GM23338 (cell line): Measurements from ENCODE around the gene PIGA. TPM values are rescaled to one million over a fixed set of nuclear protein-coding genes. Genes with fewer than 3 reads are reported as not detected.
"Not testable (repeated sequence)": the region's sequence is repeated elsewhere in the genome, so short reads cannot be mapped to it uniquely, and the experiment has no call there.

Experiments
- ATAC-seq: fragments of 200-7000 bp; cut with Tn5 transposase; 3 replicates; pipeline ENCODE4 v1.9.1; 2020
- DNase-seq: peaks from one replicate; pipeline ENCODE4 v3.0.0-alpha.2; 2015; ENCODE audit warnings: low spot score
- H2AFZ ChIP-seq: fragments of 200-600 bp; sonication (generic); 2 replicates; pipeline ENCODE4 v1.8.0; 2016; ENCODE audit warnings: antibody characterized with exemption, mild to moderate bottlenecking, moderate library complexity
- H3F3A ChIP-seq: fragments of 200-600 bp; sonication (generic); replicated peaks from 2 replicates; pipeline ENCODE4 v1.8.0; 2017; ENCODE audit warnings: antibody characterized with exemption, mixed run types, low read depth
- H3K27ac ChIP-seq: fragments of 200-600 bp; sonication (generic); 2 replicates; pipeline ENCODE4 v1.6.1; 2016; ENCODE audit warnings: low read depth
- H3K27me3 ChIP-seq: fragments of 200-600 bp; sonication (generic); 2 replicates; pipeline ENCODE4 v1.8.0; 2016; ENCODE audit warnings: mild to moderate bottlenecking, mixed run types, moderate library complexity; ENCODE audit not compliant: insufficient read depth
- H3K36me3 ChIP-seq: fragments of 200-600 bp; sonication (generic); 2 replicates; pipeline ENCODE4 v1.8.0; 2016; ENCODE audit warnings: mild to moderate bottlenecking; ENCODE audit not compliant: insufficient read depth
- H3K4me1 ChIP-seq: fragments of 200-600 bp; sonication (generic); 2 replicates; pipeline ENCODE4 v1.8.0; 2016; ENCODE audit warnings: mild to moderate bottlenecking, moderate library complexity; ENCODE audit not compliant: insufficient read depth
- H3K4me2 ChIP-seq: fragments of 200-600 bp; sonication (generic); 2 replicates; pipeline ENCODE4 v1.7.1; 2017; ENCODE audit warnings: mixed run types
- H3K4me3 ChIP-seq: fragments of 200-600 bp; sonication (generic); 2 replicates; pipeline ENCODE4 v1.6.1; 2016; ENCODE audit warnings: mixed run types
- H3K79me2 ChIP-seq: fragments of 200-600 bp; sonication (generic); replicated peaks from 2 replicates; pipeline ENCODE4 v1.8.0; 2017; ENCODE audit warnings: mild to moderate bottlenecking; ENCODE audit not compliant: insufficient read depth
- H3K9me2 ChIP-seq: fragments of 200-600 bp; sonication (generic); 2 replicates; pipeline ENCODE4 v1.8.0; 2017; ENCODE audit not compliant: insufficient read depth
- H4K20me1 ChIP-seq: fragments of 200-600 bp; sonication (generic); replicated peaks from 2 replicates; pipeline ENCODE4 v1.8.0; 2017; ENCODE audit warnings: mild to moderate bottlenecking; ENCODE audit not compliant: insufficient read depth
- H3K27ac Mint-ChIP-seq: 2 replicates; pipeline ENCODE4 v1.8.0; 2020; ENCODE audit warnings: inconsistent platforms, mild to moderate bottlenecking, moderate library complexity, mixed read lengths
- H3K27me3 Mint-ChIP-seq: 3 replicates; pipeline ENCODE4 v1.8.0; 2022; ENCODE audit warnings: low read depth, mild to moderate bottlenecking, moderate library complexity, mixed read lengths, inconsistent platforms; ENCODE audit not compliant: insufficient read depth, poor library complexity
- H3K36me3 Mint-ChIP-seq: 3 replicates; pipeline ENCODE4 v1.8.0; 2021; ENCODE audit warnings: low read depth, mild to moderate bottlenecking, inconsistent platforms, moderate library complexity, mixed read lengths
- H3K4me1 Mint-ChIP-seq: 3 replicates; pipeline ENCODE4 v1.8.0; 2020; ENCODE audit warnings: mild to moderate bottlenecking, inconsistent platforms, mixed read lengths
- H3K4me3 Mint-ChIP-seq: 3 replicates; pipeline ENCODE4 v1.8.0; 2021; ENCODE audit warnings: moderate library complexity, mild to moderate bottlenecking, inconsistent platforms, mixed read lengths
- H3K9me3 Mint-ChIP-seq: 3 replicates; pipeline ENCODE4 v1.8.0; 2020; ENCODE audit warnings: moderate library complexity, mild to moderate bottlenecking, inconsistent platforms, mixed read lengths
- EZH2 ChIP-seq: fragments of 200-600 bp; sonication (generic); IDR thresholded peaks from one replicate; pipeline ENCODE4 v1.8.0; 2017; ENCODE audit warnings: antibody characterized with exemption, mild to moderate bottlenecking, low read depth; ENCODE audit not compliant: unreplicated experiment
- JUNB ChIP-seq: IDR thresholded peaks from one replicate; pipeline ENCODE4 v1.6.1; 2016; ENCODE audit warnings: antibody characterized with exemption; ENCODE audit not compliant: unreplicated experiment
- NANOG ChIP-seq: IDR thresholded peaks from 2 replicates; pipeline ENCODE4 v1.6.1; 2016; ENCODE audit warnings: antibody characterized with exemption, borderline replicate concordance
- POLR2AphosphoS5 ChIP-seq: IDR thresholded peaks from 2 replicates; pipeline ENCODE4 v1.6.1; 2016; ENCODE audit warnings: antibody characterized with exemption, low read depth
- REST ChIP-seq: IDR thresholded peaks from one replicate; pipeline ENCODE4 v1.6.1; 2018; ENCODE audit warnings: antibody characterized with exemption; ENCODE audit not compliant: unreplicated experiment
- STAT1 ChIP-seq: IDR thresholded peaks from one replicate; pipeline ENCODE4 v1.6.1; 2016; ENCODE audit warnings: antibody characterized with exemption; ENCODE audit not compliant: unreplicated experiment
- ZNF331 ChIP-seq: fragments of 250-450 bp; sonication (Bioruptor Pico); IDR thresholded peaks from 2 replicates; pipeline ENCODE4 v1.5.0; 2020; ENCODE audit warnings: low read depth, mild to moderate bottlenecking, moderate library complexity
- ZNF462 ChIP-seq: fragments of 250-450 bp; sonication (Bioruptor Pico); IDR thresholded peaks from 2 replicates; pipeline ENCODE4 v1.5.0; 2020; ENCODE audit warnings: mild to moderate bottlenecking, moderate library complexity
- polyA plus RNA-seq: library from polyadenylated mRNA; unstranded; fragments of >200 nt; fragmentation: Nextera tagmentation; extraction: Ambion mirVana; gene quantifications from 2 replicates; pipeline ENCODE4 v1.2.1, GENCODE V29; 2016
- total RNA-seq: library from RNA; depleted of rRNA; stranded (reverse); fragments of >200 nt; shearing (Covaris generic); gene quantifications from 2 replicates; pipeline ENCODE4 v1.2.3, GENCODE V29; 2014
- TF ChIP-seq, protein P1 (sequence below): IDR thresholded peaks from 2 replicates; pipeline ENCODE4 v1.6.1; 2016; ENCODE audit warnings: antibody characterized with exemption

PIGA gene
- total and polyA plus RNA-seq, 2 experiments from 2014 or later: 3.5 to 12.1 TPM

DNA sequence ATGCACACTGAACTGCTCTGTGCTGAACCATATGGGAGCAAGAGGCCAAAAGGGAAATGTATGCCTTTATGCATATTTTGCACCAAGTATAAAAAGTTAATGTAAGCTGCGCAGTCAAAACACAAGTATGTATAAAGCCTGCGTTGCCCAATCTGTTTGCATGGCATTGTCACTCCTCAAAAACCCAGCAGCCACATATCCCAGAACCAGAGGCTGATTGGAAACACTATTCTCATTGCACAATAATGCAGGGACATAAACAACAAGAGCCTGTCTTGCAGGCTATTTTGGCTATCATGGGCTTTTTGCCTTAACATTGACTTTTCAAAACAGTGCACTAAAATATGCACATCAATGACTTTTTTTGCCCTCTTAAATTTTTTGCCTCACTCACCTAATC is 60.4 kb downstream of the PIGA start:
- H3K27me3 Mint-ChIP-seq: peaks cover 1% of the 10 kb centered on the region
- no peaks in the 10 kb centered on the region for H3K79me2 ChIP-seq
- no peak overlapping the region for H2AFZ ChIP-seq
- H3K27me3 ChIP-seq: no peaks in the 10 kb centered on the region
- no peaks in the 10 kb centered on the region for H3K9me2 ChIP-seq
- no peak overlapping the region for H3K27ac ChIP-seq
- ATAC-seq (no peak), DNase-seq (no peak)
- no peak overlapping the region for H3K27ac Mint-ChIP-seq
- no peaks in the 10 kb centered on the region for H3K36me3 Mint-ChIP-seq
- no peak overlapping the region for H3K4me3 ChIP-seq
- H3K4me2 ChIP-seq: no peak overlapping the region
- H3F3A ChIP-seq: no peaks in the 10 kb centered on the region
- TF ChIP-seq POLR2AphosphoS5 (no peak), STAT1 (no peak), EZH2 (no peak), JUNB (no peak), ZNF462 (CRISPR knock-in tag) (no peak), NANOG (no peak), REST (no peak), ZNF331 (CRISPR knock-in tag) (no peak)
- TF ChIP-seq, protein P1, sequence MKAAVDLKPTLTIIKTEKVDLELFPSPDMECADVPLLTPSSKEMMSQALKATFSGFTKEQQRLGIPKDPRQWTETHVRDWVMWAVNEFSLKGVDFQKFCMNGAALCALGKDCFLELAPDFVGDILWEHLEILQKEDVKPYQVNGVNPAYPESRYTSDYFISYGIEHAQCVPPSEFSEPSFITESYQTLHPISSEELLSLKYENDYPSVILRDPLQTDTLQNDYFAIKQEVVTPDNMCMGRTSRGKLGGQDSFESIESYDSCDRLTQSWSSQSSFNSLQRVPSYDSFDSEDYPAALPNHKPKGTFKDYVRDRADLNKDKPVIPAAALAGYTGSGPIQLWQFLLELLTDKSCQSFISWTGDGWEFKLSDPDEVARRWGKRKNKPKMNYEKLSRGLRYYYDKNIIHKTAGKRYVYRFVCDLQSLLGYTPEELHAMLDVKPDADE: no peak
- peaks cover 5% of the 10 kb centered on the region; the same call in 2 of the 3 replicates for H3K4me1 Mint-ChIP-seq
- no peaks in the 10 kb centered on the region for H4K20me1 ChIP-seq
- no peaks in the 10 kb centered on the region for H3K36me3 ChIP-seq
- no peaks in the 10 kb centered on the region; the same call in 1 of the 2 replicates for H3K4me1 ChIP-seq
- no peak overlapping the region for H3K4me3 Mint-ChIP-seq
- no peaks in the 10 kb centered on the region for H3K9me3 Mint-ChIP-seq

DNA sequence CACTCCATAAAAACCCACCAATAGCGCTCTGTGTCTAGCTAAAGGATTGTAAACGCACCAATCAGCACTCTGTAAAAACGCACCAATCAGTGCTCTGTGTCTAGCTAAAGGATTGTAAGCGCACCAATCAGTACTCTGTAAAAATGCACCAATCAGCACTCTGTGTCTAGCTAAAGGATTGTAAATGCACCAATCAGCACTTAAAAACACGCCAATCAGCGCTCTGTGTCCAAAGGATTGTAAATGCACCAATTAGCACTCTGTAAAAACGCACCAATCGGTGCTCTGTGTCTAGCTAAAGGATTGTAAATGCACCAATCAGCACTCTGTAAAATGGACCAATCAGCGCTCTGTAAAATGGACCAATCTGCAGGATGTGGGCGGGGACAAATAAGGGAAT is 62.0 kb downstream of the PIGA start:
- H3K79me2 ChIP-seq, H3K27me3 ChIP-seq, H3K4me1 ChIP-seq, H3K9me2 ChIP-seq, H3K4me1 Mint-ChIP-seq, H3K4me3 ChIP-seq, H4K20me1 ChIP-seq, H3K4me3 Mint-ChIP-seq, ATAC-seq, H3K27me3 Mint-ChIP-seq, H3K36me3 ChIP-seq, H3K27ac ChIP-seq, H3K27ac Mint-ChIP-seq, H3K36me3 Mint-ChIP-seq, H3F3A ChIP-seq, DNase-seq, H2AFZ ChIP-seq, H3K4me2 ChIP-seq, H3K9me3 Mint-ChIP-seq: not testable (repeated sequence)
